ENCODE results near the gene GPHA2.

- TF ChIP-seq CTCF (IDR thresholded peaks at IDR 0.05): no peak
- TF ChIP-seq POLR2A (IDR thresholded peaks at IDR 0.05): no peak
Observed at GRCh38 chr11:64910451-64911093, 25.1 kb downstream of the GPHA2 start.
